Stimulated activated CD4-positive, alpha-beta T cell treated with anti-CD3 and anti-CD28 coated beads, Interleukin-1b, Interleukin-23, amount 100 ng/mL, for 4 hours (primary cell): ENCODE data around the gene MORN1.

ENCODE experiments used
- DNase-seq, 2 donors: peaks; one replicate each; pipeline ENCODE4 v3.0.0-alpha.2; 2020; ENCODE audit warnings: low read depth in 2 of 2

Gene MORN1

GRCh38 chr1:2374252-2375155 is 16.9 kb downstream of the MORN1 start:
- no peak for DNase-seq

GRCh38 chr1:2373551-2374251 is 17.7 kb downstream of the MORN1 start:
- DNase-seq = no peak

DNA sequence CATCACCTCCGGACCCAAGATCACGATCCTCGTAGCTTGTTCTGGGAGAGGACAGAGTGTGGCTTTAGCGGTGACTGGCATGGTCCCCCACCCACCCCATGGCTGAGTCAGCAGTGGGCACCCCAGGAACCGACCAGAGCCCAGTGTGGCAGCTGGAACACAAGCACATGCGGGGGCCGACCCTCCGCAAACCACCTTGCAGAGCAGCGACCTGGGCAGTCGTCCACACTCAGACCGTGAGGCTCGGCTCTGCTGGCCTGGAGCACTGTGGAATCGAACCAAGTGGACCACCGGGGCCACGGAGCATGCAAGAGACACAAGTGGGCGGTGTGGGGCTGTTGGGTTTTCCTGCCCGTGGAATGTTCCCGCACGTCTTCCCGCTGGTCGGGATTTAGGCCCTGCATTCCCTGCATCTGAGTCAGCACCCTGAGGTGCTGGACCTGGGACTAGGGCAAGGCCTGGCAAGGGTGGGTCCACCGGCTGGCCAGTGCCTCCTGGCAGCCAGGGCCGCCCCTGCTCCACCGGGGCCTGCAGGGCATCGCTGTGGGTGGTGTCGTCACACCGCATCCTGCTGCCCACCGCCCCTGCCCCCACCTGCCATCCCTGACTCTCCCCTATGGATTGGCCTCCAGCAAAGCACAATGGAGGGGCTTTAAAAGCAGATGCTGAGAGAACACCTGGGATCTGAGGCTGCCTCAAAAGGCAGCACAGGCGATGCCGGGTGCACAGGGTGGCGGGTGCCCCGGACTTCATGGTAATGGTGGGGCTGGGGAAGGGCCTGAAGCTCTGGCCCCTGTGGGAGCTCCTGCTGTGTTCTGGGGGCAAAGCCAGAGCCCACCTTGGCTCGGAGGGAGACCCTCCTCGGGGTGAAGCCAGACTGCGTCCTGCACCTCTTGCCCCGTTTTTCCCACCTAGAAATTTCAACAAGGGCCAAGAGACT is 18.5 kb downstream of the MORN1 start:
- no peak for DNase-seq

GRCh38 chr1:2368053-2368744 is 23.2 kb downstream of the MORN1 start:
- DNase-seq = no peak

GRCh38 chr1:2363847-2364513 is 27.4 kb downstream of the MORN1 start:
- DNase-seq = no peak

DNA sequence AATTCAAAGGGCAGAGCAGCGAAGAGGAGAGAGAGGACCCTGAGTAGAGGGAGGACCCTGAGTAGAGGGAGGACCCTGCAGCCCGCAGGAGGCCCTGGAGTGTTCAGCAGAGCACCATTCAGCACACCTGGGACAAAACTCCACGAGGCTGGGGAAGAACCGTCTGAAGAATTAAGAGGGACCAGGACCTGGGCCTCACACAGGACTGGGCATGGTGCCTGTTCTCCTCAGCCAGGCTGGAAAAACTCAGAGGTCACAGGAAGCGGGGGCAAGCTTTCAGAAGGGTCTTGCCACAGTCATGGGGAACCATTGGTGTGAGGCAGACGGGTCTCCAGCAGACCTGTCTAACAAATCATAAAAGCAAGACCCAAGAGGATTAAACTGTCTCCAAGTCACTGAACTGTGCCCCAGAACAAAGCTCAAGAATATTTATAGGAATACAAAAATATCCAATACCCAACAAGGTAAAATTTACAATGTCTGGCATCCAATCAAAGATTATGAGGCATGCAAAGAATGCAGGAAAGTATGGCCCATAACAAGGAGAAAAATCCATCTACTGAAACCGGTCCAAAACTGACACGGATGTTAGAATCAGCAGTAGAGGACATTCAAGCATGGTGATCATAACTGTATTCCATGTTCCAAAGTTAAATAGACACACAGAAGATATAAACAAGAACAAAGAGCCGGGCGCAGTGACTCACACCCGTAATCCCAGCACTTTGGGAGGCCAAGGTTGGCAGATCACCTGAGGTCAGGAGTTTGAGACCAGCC is 30.6 kb downstream of the MORN1 start:
- DNase-seq = no peak

DNA sequence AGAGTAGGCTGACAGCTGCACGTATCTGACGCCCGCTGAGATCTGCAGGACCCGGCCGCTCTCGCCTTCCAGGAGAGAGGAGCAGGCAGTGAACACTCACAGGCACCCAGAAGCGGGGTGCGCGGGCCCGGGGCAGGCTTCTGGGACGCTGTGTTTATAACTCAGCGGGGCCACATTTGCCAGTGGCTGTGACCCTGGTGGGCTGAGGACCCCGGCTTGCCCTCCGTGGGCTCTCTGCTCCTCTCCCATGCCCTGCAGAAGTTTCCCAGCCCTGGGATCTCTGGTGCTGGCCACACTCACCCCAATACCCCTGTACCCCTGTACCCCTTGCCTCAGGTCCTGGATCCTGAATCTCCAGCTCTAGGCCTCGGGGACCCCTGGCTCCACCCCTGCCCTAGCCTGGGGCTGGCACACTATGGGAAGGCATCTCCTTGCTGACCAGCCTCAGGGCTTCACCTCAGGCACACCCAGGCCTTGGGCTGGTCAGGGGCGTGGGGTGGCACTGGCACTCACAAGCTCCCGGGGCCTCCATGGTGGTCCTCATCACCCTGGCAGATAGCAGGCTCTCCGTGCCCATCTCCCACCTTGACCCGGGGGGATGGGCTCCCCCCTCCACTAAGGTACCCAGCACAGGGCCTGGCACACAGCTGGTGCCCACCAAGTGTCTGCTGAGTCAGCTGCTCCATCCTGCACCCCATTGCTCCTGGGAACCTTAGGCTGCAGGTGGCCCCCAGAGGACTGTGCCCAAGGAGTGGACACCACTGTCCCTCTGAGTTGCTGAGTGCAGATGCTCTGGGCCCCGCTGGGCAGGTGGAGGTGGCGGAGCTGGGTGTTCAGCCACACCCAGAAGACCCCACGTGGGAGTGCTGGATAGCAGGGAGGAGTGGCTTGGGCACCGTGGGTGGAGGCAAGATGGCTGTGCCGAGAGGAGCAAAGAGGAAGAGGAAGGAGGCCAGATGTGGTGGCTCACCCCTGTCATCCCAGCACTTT is 32.4 kb downstream of the MORN1 start:
- no peak for DNase-seq

DNA sequence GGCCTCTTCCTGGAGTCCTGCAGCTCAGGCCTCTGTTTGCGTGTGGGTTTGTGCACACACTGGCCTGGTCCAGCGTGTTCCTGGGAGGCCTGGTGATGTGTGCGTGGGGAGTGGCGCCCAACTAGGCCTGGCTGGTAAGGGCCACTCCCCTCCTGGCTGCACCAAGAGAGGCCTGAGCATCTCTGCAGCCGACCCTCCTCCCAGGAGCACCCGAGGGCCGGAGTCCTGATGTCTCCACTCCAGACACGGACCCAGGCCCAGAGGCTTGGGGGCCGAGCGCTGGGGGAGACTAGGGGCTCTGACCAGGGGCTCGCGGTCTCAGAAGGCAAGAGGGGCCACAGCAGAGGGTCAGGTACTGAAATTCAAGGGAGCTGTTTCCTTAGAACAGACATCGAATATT is 33.3 kb downstream of the MORN1 start:
- no peak for DNase-seq

DNA sequence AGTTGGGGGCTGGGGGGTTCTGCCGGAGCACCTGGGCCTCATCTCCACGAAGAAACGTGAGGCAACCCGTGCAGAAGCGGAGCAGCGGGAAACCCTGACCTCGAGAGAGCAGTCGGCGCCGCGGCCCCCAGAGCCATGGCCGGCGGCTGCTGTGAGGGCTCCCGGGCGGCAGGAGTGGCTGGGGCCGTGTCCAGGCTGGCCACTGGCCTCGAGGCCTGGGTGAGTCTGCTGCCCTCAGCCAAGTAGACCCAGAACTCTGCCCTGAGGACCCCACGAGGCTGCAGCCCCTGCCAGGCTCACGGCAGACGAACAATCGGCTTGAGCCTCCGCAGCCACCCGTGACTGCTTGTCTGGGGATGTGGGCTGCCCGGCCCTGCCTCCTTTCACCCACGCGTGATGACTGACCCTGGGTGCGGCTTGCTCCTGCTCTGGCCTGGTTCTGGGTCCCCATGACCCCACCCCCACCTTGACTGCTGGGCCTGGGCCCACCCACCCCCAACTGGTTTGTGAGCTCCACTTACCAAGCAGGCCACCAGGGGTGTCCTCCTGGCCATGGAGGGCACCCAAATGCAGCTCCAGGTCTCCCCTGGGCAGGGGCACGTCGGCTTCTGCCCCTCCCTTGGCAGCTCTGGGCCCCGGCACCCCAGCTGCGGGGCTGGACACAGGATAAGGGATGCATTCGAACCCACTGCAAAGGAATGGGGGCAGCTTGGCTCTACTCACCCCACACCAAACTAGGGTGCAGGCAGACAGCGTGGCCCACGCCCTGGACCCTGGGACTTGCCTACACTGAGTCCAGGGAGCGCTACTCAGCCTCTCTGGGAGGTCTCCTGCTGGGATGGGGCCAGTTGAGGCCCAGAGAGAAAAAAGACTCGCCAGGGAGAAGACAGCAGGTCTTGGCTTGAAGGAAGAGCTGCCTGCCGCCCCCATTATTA is 34.2 kb downstream of the MORN1 start:
- no peak for DNase-seq

GRCh38 chr1:2356401-2356800 is 35.0 kb downstream of the MORN1 start:
- DNase-seq = no peak

DNA sequence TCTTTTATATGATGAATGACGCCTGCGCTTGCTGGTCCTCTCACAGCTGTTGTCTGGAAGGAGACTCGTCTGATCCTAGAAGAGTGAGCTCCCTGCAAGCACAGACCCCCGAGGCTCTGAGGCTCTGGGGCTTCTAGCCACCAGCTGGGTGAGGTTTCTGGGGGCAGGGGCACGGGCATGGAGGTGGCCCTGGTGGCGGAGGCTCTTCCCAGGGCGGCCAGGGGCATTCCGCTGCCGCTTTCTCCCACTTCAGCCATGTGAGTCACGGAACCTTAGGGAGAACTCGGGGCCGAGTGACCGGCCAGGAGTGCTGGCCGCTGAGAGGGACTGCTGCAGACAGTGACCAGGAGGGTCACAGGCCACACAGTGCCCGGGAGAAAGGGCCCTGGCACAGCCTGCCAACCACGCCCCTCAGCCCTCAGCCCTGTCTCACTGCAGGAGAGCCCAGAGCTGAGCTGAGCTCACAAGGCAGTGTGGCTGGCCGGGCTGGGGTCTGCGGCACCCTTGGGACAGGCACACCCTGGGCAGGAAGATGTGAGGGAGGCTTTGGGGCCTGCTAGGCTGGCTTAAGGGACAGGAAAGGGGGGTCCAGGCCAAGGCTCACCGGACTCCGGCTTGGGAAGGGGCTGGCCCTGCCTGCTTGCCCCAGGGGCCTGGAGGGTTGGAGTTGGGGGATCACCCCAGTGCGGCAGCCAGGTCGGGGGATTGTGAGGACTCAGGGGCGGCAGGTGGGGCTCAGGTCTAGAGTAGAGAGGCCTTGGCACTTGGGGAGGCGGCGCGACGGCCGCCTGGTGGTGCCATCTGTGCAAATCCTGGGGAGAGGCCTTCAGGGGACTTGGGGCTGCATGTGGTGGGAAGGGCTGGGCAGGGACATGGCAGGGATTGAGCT is 35.7 kb downstream of the MORN1 start:
- no peak for DNase-seq

DNA sequence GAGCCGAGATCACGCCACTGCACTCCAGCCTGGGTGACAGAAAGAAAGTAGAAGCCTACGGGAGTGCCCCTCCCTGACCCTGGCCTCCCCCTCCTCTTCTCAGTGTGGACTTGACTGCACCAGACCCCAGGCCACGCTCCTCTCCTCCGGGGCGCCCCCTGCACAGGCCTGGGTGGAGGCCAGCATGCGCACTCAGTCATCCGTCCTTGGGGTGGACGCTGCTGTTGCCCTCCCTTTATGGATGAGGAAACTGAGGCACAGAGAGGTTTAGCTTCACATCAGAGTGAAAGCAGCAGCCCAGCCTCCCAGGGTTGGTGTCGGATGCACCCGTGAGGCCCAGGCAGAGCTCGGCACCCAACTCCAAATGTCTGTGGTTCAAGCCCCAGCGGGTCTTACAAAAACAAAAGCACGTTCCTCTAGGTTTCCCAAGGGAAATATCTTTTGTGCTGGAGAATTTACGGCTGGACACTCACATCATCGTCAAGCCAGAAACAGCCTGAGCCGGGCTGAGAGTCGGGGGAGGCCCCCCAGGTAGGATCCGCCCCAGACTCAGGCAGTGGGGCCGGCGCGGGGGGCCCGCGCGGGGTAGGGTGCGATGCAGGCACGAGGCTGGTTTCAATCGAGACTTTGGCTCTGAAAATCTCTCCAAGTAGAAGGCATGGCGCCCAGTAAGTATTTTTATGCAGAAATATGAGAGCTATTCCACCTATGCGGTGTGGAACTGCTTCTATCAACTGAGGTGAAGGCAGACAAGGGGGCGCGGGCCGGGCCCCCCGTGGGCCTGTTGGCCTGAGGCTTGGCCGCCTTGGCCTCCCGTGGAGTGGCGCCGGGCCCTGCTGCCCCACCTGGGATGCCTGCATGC is 36.6 kb downstream of the MORN1 start:
- no peak for DNase-seq

DNA sequence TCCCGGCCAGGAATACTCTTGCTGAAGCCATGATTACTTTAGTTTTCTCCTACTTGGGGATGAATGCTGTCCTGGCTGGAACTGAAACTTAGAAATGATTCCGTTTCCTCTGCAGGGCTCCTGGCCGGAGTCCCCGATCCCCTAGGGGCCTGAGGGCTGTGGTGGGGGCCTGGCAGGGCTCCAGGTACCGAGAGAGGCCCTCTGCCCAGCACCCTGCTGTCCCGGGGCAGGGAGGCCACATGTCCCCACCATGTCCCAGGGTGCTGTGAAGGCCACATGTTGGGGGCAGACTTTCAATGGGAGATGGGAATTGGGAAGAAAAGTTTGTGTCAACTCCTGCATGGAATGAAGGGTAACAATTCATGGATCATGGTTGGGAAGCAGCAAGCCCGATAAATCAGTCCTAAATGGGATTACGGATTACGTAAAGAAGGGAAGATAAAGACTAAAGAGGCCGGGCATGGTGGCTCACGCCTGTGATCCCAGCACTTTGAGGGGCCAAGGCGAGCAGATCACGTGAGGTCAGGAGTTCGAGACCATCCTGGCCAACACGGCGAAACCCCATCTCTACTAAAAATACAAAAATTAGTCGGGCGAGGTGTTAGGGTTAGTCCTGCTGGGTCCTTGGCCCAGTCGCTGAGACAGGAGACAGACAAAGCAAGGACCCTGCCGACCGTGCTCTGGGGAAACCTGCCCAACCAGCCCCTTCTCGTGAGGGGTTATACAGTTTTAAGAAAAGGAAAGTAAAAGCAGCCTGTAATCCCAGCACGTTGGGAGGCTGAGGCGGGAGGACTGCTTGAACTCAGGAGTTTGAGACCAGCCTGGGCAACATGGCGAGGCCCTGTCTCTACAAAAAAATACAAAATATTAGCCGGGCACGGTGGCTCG is 37.6 kb downstream of the MORN1 start:
- no peak for DNase-seq

GRCh38 chr1:2352897-2353550 is 38.3 kb downstream of the MORN1 start:
- no peak for DNase-seq
